Fibroblast of skin of left biceps (primary cell): ENCODE data around the gene RAD51B.

Experiments
- DNase-seq, 2 experiments: peaks; one replicate each; pipeline ENCODE4 v3.0.0-alpha.2; 2013; ENCODE audit warnings: low read depth in 2 of 2

Gene RAD51B

DNA sequence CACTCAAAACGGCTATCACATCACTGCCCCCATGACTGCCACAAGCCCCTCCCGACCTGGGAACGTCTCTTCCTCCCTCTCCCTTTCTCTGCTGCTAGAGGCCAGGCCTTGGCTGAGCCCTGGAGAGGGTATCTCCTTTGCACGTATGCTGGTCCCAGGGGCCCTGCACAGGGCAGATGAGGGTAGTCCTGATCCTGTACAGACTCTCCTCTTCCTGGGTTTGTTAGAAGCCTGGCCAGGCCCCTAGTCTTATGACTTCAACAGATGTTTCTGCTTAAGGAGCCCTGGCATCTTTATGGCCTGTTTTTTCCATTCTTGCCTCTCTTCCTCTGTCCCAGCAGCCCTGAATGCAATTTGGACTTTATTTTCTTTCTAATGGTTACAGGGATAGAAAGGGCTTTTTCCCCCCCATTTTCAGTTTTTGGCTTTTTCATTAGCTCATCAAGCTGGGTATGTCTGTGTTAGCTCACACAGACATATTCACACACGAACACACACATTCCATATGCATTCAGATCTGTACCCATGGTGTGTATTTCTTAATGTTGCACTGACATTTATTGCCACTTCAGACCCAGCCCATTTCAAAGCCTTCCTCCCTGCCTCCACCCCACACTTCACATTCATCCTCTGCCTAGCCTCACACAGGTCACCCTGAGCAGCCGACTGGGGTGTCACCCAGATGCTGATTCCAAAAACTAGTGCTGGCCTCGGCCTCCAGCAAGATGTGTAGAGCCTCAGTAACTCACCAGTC lies 770.0 kb downstream of the RAD51B start:
- DNase-seq: peak; percentile 76 to 78

DNA sequence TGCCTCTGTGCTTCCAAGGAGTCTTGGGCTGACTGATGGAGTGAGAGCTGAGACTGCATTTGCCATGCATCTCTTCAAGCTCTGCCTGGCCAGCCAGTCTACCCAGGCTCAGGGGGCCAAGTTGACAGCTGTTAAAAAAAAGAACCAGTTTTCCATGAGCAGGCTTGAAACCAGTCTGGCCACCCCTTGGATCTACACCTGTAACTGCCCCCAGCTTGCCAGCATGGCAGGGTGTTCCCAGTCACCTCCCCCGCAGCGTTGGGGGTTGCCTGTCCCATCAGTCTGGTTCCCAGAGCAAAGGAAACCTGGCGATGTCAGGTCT lies 770.6 kb downstream of the RAD51B start:
- no peak for DNase-seq

DNA sequence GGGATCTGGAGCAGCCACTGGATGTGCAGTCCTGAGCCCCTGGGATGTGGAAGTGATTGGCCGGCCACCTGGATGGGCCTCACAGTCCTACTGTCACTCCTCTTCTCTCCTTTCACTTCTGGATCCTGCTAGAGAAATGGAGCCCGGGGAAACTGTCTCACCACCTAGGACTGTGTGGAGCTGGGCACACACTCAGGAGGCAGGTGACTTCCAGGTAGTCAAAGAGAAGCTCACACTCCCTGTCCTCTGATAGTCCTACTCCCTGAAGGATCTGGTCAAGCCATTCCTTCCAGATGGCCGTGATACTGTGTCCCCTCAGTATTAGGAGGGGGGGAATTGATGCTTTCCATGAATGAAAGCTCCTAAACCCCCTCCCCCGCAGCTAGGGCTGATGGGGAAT lies 772.2 kb downstream of the RAD51B start:
- no peak for DNase-seq

DNA sequence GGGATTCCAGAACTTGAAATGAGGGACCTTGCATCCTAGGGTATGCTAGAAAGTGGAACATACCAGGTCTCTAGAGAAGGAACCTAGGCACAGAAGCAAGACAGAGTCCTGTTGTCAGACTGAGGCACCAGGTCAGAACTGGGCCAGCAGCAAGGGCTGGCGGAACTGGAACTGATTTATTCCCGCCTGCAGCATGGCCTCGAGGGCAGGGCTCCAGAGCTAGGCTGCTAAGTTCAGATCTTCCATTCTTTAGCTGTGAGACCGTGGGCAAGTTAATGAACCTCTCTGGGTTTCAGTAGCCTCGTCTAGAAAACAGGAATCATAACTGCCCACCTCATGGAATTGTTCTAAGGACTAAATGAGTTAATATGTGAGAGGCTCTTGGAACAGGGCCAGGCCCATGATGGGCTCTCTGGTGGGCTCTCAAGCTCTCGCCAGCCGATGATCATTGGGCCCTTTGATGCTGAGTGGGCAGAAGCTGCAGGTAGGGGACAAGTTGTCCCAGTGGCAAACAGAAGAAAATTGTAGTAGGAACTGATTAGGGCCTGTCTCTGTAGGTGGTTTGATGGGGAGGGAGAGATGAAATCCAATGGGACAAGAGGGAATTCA lies 773.5 kb downstream of the RAD51B start:
- no peak for DNase-seq

DNA sequence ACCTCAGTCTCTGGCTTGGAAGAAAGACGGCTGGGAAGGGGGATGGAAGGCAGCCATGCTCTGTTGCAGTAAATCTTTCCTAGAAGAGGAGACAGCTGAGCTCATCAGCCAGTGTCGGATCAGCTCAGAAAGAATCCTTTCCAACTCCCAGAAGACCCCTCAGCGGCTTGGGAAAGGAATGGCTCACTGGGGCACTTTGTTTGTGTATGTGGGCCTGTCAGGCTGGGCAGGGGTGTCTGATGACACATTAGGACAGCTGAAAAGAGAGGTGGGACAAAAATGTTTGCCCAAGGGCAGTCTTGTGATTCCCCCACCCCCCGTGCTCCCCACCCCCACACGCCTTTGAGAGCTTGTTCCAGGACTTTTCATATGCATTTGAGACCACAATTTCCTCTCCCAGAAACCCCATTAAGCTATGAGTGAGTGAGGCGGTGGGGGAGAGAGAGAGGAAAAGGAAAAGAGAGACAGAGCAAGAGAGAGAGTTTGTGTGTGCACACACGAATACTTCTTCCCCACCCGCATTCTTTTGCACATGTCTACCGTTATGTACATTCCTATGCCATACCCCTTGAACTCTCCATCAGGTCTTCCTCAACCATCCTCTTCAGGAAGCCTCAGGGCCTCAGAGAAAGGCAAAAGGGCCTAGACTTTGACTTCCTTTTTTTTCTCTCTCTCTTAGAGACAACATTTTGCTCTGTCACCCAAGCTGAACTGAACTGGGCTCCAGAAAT lies 774.4 kb downstream of the RAD51B start:
- DNase-seq: peak; percentile 88 to 89

DNA sequence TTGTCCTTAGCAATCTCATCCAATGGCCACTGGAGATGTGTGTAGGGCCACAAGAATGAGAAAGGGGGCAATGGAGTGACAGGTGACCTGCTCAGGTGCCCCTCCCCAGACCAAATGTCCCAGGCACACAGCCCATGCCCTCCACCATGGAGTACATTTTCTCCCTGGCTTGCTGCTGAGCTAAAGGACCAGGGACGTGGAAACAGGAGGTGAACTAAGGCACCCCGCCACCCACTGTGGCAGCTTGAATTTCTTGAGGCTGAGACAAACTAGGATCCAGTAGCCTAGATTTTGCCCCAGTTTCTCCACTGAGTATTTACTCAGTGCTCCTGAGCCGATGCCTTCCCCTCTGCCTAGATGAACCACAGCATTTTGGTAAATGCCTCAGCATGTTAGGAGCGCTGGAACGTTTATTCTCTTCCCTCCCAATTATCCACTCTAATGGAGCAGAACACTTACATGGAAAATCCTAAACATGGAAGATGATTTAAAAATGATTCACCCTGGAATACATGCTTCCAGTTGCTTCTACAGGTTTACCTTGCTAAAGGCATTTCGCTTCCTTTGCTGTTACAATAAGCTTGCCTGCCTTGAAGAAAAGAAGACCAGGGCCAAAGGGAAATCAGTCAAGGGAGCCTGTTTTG lies 775.3 kb downstream of the RAD51B start:
- no peak for DNase-seq

DNA sequence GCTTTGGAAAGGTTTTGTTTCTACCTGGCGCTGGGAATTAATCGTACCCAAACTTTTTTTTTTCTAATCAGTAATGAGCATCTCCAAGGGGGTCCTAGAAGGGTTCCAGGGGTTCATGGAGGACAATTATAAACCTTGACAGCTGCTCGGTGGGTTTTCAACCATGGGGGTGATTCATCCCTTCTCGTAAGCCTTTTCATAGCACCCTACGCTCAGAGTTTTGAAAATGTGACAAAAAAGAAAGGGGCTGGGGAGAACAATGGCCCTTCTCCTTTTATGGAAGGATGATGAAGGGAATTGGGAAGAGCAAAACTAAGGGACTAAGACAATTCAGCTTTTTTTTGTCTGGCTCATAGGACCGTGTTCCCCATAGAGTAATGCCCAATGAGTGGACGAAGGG lies 776.6 kb downstream of the RAD51B start:
- DNase-seq: no peak

DNA sequence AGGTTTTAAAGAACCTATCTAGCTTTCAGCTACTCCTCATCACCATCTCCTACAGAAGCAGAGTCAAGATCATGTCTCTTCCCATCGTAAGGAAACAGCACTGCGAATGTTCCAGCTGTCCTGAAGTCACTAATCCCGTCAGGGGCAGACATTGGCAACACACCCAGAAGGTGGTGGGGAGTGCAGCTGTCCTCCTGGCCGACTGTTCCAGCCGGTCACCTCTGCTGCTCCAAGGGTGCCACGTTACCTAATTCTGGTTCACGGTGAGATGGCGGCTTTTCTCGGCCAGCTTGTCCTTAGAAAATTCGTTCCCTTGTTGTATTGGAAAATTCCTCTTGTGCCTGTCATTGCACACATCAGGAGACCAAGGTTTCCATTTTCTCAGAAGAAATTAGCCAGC lies 777.1 kb downstream of the RAD51B start:
- DNase-seq: no peak

DNA sequence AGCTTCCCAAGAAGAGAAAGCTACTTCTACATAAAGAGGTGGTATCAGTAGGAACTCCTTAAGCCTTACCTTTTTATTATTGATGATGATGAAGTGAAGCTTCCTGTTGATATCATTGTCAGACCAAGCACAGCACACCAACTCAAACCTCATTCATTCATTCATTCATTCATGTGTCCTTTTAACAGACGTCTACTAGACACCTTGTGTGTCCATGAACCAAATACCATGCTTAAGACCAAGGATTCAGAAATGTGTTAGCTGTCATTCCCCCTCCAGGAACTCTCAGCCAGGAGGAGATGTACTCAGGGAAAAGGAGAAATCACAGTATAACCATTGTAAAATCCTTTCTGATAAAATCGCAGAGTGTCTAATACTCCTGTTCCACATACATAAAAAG lies 778.5 kb downstream of the RAD51B start:
- no peak for DNase-seq

DNA sequence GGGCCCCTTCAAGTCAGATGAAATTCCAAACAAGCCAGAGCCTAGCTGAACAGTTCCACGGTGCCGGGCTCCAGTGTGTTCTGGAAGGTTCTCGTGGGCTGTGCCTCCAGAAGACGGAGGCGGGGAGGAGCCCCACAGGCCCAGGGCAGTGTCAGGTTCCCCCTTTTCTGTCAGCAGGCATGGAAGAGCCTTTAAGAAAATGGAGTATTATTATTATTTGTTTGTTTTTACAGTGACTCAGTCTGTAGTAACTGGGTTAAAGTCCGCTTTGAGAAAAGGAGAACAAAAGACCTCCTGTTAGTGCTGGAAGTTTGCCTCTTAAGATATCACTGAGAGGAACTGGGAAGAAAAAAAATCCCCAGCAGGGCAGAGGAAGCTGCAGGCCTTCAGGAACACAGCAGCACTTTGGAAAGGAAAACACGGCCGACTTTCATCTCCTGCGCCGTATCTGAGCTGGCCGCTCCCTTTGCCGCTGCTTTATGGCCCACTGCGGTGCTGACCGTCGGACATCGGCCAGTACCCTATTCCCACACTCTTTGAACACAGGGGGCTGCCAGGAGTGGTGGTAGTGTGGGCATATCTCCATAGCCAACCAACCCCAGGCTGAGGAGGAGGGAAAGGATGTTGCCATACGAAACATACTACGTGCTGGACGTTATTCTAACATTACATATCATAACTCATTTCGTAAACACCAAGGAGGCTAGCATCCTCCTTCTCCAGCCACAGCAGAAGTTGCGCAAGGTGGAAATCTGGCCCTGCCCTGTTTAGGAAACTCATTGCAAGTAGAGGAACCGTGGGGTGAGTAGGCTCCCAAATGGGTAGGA lies 779.3 kb downstream of the RAD51B start:
- no peak for DNase-seq

DNA sequence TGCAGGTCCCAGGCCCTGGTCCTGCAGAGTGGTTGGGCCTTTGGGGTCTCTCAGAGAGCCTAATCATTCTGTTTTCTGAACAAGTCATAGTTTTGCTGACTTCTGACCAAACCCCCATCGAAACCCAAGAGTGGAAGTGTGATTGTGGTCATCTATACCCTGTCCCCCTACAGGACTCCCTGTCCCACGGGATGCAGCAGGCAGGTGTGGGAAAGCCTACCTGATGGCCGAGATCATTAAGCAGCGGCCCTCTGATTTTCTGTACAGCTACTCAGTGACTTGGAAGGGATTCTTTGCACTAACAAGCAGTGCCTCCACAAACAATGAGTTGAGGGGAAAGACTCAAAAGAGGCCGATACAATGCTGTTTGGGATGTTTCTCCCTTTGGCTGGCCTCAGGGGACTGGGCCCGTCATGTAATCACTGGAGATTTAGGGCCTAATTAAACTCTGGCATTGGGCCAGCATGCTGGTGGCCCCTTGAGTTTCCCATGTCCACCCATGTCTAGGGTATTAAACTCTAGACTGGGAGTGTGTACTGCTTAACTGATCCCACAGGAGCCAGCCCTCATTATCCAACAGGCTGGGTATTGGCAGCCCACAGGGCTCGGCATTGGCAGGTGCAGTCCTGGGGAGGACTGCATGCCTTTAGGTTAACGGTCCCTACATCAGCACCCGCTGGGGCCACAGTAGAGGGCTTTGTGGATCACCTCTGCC lies 780.5 kb downstream of the RAD51B start:
- no peak for DNase-seq

DNA sequence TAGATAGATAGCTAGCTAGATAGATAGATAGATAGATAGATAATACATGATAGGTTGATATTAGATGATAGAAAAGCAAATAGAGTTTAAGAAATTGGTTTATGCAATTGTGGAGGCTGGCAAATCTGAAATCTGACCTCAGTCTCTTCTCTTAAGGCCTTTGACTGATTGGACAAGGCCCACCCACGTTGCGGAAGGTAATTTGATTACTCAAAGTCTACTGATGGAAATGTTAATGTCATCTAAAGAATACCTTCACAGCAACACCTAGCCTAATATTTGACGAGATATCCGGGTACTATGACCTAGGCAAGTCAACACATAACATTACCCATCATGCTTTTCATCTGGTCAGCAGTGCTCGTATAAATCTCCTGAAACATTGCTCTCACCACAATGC lies 782.9 kb downstream of the RAD51B start:
- no peak for DNase-seq

DNA sequence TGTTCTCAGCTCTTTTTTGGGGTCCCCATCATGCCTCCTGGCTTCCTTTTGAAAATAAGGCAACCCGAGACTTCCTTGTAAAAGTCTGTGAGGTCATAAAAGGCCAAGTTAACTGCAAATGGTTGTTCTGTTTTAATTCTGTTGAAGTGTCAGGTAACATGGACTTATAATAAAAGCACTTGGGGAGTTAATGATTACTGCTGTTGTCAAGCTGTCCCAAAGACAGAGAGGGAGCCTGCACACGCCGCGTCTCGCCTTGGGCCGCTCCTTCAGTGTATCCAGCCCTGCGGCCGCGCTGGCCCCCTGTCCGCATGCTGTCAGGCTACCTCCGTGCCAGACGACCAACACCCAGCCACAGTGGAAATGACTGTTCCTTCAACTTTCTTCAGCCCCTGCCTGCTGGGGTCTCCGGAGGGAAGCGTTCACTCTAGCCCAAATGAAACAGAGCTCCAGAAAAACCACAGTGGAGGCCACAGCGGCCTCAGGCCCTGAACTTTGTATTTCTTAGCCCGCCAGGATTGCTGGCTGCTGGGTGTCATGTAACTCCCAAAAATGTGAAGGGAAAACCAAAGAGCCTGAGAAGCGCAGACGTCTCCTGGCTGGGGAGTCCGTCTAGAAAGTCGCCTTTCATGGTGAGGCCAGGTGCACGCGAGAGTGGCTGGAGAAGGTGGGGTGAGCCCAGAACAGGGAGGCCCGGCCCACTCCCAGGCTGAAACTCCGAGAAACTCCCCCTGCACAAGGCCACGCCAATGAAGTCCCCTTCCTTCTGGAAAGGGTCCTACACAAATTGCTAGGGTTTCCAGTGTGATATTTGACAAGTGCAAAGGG lies 784.2 kb downstream of the RAD51B start:
- DNase-seq: no peak

DNA sequence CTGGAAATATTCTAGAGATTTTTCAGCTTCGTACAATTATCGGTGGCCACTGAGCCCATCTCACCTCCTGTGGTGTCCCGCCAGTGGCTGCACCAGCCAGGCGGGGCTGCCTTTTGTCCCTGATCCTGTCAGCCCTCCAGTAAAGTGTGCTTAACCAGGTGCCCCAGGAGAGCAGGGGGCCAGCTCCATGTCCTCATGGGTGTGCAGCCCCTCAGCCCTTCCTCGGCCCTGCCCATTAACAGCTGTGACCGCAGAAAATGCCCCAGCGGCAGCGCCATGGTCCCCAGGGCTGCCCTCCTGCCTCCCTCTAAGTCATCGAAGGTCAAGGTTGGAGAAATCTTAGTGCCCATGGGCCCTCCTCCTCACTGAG lies 784.8 kb downstream of the RAD51B start:
- DNase-seq: no peak

DNA sequence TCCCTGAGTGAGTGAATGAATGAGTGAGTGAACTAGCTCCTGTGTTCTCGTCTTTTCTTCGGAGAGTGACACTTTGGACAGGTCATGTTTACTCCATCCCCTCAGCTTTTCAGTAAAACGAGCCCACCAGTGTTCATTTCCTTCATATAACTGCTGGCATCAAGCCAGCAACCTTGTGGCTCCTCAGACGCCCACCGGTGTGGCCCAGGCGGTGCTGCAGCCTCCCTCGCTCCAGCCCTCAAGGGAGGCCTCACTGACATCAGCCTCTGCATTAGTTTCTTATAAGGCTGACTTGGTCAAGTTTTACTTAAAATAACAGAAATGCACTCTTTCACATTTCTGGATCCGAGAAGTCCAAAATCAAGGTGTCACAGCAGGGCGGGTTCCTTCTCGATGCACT lies 785.2 kb downstream of the RAD51B start:
- DNase-seq: no peak

DNA sequence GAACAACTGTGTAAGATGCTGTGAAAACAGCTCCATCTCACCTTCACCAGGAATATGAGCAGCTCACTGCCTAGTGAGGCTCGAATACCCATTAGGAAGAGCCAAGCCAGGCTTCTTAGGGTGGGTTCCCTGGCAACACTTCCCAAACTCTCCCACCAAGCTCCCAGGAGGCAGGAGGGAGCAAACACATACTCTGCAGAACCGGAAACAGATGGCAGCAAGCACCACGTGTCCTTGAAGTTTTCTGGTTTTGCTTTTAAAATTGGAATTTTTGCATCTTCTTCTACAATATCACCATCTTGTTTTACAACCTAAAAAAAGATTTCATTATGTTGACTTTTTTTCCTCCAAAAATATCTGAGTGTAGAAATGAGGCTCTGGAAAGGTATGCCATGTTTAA lies 786.6 kb downstream of the RAD51B start:
- DNase-seq: no peak

DNA sequence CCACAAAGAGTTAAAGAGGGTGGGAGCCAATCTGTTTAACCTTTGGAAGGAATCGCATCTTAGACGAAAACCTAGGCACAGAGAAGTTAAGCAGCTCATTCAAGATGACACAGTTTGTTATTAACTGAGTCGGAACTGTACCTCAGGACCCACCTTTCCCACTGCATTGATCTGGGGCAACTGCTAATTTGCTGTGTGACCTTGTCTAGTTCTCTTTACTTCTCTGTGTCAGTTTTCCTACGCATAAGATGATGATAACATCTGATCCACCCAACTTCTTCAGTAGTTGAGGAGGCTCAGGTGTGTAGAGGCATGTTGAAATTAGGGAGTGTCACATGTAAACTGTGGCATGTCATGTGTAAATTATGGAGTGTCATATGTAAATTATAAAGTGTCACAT lies 787.1 kb downstream of the RAD51B start:
- no peak for DNase-seq

DNA sequence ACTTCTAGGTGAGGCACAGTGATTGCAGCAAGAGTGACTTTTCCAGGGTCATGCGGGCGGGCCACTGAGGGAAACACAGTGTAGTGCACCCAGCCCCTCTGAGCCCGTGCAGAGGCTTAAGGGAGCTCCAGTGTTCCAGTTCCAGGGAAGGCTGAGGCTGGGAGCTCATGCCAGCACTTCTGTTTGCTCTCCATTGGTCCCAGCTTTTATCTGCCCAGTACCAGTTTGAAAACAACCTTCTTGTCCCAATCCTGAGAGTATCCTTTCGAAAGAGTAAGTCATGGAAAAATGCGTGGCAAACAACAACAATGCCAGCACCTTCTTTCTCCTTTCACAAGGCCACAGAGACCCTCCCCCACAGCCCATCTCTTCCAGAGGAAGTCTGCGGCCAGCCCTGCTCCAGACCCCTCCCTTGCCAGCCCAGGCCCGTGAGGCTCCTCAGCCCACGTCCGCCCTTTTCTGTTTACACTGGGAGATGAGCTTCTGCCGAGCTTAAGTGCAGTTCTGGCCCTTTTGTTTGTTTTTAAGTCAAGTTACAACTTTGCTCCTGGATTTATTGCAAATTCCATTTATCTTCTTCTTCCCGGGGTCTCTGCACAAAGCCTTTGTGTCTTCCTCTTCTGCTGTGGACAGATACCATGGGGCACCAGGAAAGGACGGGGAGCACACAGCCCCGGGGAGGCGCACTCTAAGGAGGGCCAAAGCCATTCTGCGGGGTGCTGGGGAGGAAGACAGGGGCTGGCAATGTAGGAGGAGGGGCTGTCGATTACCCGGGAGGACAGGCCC lies 787.7 kb downstream of the RAD51B start:
- DNase-seq: no peak

DNA sequence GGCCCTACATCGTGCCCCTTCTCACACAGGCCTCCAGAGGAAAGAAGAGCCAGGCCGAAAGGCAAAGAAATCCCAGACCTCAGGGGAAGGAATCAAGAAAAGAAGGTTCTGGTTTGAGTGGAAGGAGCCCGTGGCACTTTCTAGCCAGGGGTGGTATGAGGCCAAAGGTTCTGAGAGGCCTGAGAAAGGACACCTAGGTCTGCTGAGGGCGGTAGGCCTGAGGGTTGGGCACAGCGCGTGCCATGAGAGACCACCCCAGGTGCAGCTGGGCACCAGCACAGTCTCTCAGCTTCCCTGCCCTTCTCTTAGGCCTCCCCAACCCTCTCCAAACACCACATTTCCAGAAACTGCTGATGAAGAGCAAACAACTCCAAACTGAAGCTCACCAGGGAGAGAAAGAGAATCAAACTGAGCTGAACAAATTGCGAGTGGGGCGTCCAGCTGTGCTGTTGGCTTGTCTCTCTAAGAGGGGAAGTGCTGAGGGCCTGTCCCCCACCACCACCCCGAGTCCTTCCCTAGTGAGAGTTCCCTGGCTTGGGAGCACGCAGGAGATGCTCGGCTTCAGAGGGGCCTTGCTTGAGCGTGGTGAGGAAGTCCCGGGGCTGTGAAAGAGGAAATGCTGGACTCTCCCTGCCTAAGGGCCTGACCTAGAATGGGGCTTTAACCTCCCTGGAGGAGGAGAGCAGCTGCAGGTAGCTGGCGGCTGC lies 788.4 kb downstream of the RAD51B start:
- no peak for DNase-seq
